GM21515 (cell line): ENCODE data around the gene PIP4K2B.

Source experiments
- ATAC-seq: cut with Tn5 transposase; IDR thresholded peaks from one replicate; pipeline ENCODE4 v1.9.1; 2021; ENCODE audit not compliant: unreplicated experiment

The PIP4K2B gene

GRCh38 chr17:38779965-38780752, 19.2 kb downstream of the PIP4K2B start:
- ATAC-seq = no peak

GRCh38 chr17:38777641-38778250, 21.6 kb downstream of the PIP4K2B start:
- ATAC-seq = no peak

GRCh38 chr17:38773258-38773657, 26.1 kb downstream of the PIP4K2B start:
- ATAC-seq = no peak

- no peak for ATAC-seq
These were observed 30.9 kb downstream of the PIP4K2B start for GRCh38 chr17:38768417-38768816.

GRCh38 chr17:38766341-38766740, 33.0 kb downstream of the PIP4K2B start:
- ATAC-seq = no peak

- no peak for ATAC-seq
These were observed 37.1 kb downstream of the PIP4K2B start for GRCh38 chr17:38762231-38762630.

GRCh38 chr17:38761612-38762011, 37.7 kb downstream of the PIP4K2B start:
- ATAC-seq = no peak

- ATAC-seq = no peak
These were observed 46.3 kb downstream of the PIP4K2B start for GRCh38 chr17:38753071-38753506.

- ATAC-seq = peak; percentile 80
These were observed 46.9 kb downstream of the PIP4K2B start, which contains the start of gene PSMB3 for GRCh38 chr17:38752308-38753070. PSMB3 (plus strand) TSS chr17:38752741; CDS start chr17:38752827, 86 bp downstream.

- ATAC-seq = peak; percentile 20
These were observed 47.5 kb downstream of the PIP4K2B start for GRCh38 chr17:38751808-38752307.

GRCh38 chr17:38751144-38751807, 48.1 kb downstream of the PIP4K2B start:
- ATAC-seq = no peak

GRCh38 chr17:38750312-38751121, 48.8 kb downstream of the PIP4K2B start:
- no peak for ATAC-seq

- no peak for ATAC-seq
These were observed 49.4 kb downstream of the PIP4K2B start for GRCh38 chr17:38750044-38750311.

- no peak for ATAC-seq
These were observed 49.9 kb downstream of the PIP4K2B start for GRCh38 chr17:38749223-38750043.

GRCh38 chr17:38748892-38749222, 50.5 kb downstream of the PIP4K2B start:
- ATAC-seq = no peak

- no peak for ATAC-seq
These were observed 51.0 kb downstream of the PIP4K2B start, which contains the start of gene PCGF2 for GRCh38 chr17:38748149-38748891. PCGF2 (minus strand) TSS chr17:38748336; CDS start chr17:38740402, 7,934 bp downstream.

GRCh38 chr17:38747463-38748148, 51.8 kb downstream of the PIP4K2B start:
- ATAC-seq = no peak

GRCh38 chr17:38746849-38747462, 52.4 kb downstream of the PIP4K2B start:
- ATAC-seq = no peak
